NCI-H2029 (cell line): ENCODE data around the gene LAMA5.

ENCODE experiments used
- DNase-seq: peaks from one replicate; lab custom pipeline; 2025; lab: John Stamatoyannopoulos, UW

Gene LAMA5

GRCh38 chr20:62372042-62372993 is 5.2 kb upstream of the LAMA5 start:
- DNase-seq, result no peak

GRCh38 chr20:62371588-62372041 is 4.5 kb upstream of the LAMA5 start:
- DNase-seq, result no peak

GRCh38 chr20:62370807-62371587 is 3.9 kb upstream of the LAMA5 start:
- DNase-seq, result no peak

GRCh38 chr20:62370115-62370806 is 3.1 kb upstream of the LAMA5 start:
- DNase-seq, result no peak

- DNase-seq, result no peak
These were observed 2.7 kb upstream of the LAMA5 start for GRCh38 chr20:62369815-62370114.

GRCh38 chr20:62368976-62369814 is 2.1 kb upstream of the LAMA5 start:
- DNase-seq, result no peak

- peak; percentile 40 for DNase-seq
These were observed 1.4 kb upstream of the LAMA5 start for GRCh38 chr20:62368392-62368975.

- DNase-seq, result no peak
These were observed 700 bp upstream of the LAMA5 start for GRCh38 chr20:62367633-62368391.

- DNase-seq, result peak; percentile 38
These were observed 559 bp downstream of the LAMA5 start for GRCh38 chr20:62366370-62367135.

GRCh38 chr20:62365814-62366369 is 1.2 kb downstream of the LAMA5 start:
- DNase-seq, result no peak

GRCh38 chr20:62364911-62365736 is 2.0 kb downstream of the LAMA5 start:
- no peak for DNase-seq

GRCh38 chr20:62363920-62364851 is 2.9 kb downstream of the LAMA5 start:
- DNase-seq, result no peak

GRCh38 chr20:62362991-62363919 is 3.9 kb downstream of the LAMA5 start:
- DNase-seq, result no peak

GRCh38 chr20:62362590-62362940 is 4.5 kb downstream of the LAMA5 start:
- DNase-seq, result no peak

GRCh38 chr20:62361799-62362589 is 5.1 kb downstream of the LAMA5 start:
- DNase-seq, result no peak
